Gastrocnemius medialis (tissue), 4 donors: ENCODE results near the gene CHST11. TPM values are rescaled to one million over a fixed set of nuclear protein-coding genes. Genes with fewer than 3 reads are reported as not detected.
A peak's percentile ranks its signal among the peaks of the same experiment; 100 is the strongest.

Source experiments
- ATAC-seq, 2 donors: fragments of 150-250 bp; one replicate each; pipeline ENCODE4 v1.9.1; 2016
- DNase-seq, 2 donors: peaks; one replicate each; pipeline ENCODE4 v3.0.0-alpha.2; 2019
- H3K27ac ChIP-seq, 4 donors: fragments of 200-600 bp; sonication (generic); 1 replicate in 1 of 4; 2 replicates in 3 of 4; pipeline ENCODE4 v1.5.1; 2016 to 2018; ENCODE audit warnings: mild to moderate bottlenecking in 2 of 4, moderate library complexity in 1 of 4
- H3K27me3 ChIP-seq, 3 donors: fragments of 200-600 bp; sonication (generic) in 2 of 3; 1 replicate in 1 of 3; 2 replicates in 2 of 3; pipeline versions ENCODE4 v1.5.1 to v1.6.0; 2016 to 2019; ENCODE audit warnings: mild to moderate bottlenecking in 1 of 3, moderate library complexity in 1 of 3
- H3K36me3 ChIP-seq, 2 donors: fragments of 200-600 bp; sonication (generic) in 1 of 2; one replicate each; pipeline ENCODE4 v1.5.1; 2017 to 2018
- H3K4me1 ChIP-seq, 2 donors: fragments of 200-600 bp; sonication (generic) in 1 of 2; one replicate each; pipeline ENCODE4 v1.5.1; 2016 to 2017; ENCODE audit warnings: mild to moderate bottlenecking in 2 of 2
- H3K4me3 ChIP-seq, 4 donors: fragments of 200-600 bp; sonication (generic) in 3 of 4; 1 replicate in 1 of 4; 2 replicates in 3 of 4; pipeline ENCODE4 v1.5.1; 2016 to 2019; ENCODE audit warnings: mild to moderate bottlenecking in 2 of 4
- H3K9me3 ChIP-seq, 3 donors: fragments of 200-600 bp; sonication (generic) in 2 of 3; 1 replicate in 1 of 3; 2 replicates in 2 of 3; pipeline ENCODE4 v1.5.1; 2016 to 2019
- POLR2A ChIP-seq, 2 donors: fragments of 450-650 bp; IDR thresholded peaks; one replicate each; pipeline ENCODE4 v1.6.1; 2017; ENCODE audit warnings: antibody characterized with exemption in 2 of 2, mild to moderate bottlenecking in 2 of 2, moderate library complexity in 2 of 2
- in situ Hi-C, 4 donors: fragments of 200-750 bp; cut with MboI; loops; one replicate each; pipeline versions ENCODE4 v1.15.0 to v1.8.0; 2017; ENCODE audit warnings: low sequenced_read_pairs in 4 of 4
- intact Hi-C: fragments of 100-400 bp; cut with DNase I; formaldehyde crosslinking; loops from one replicate; pipeline ENCODE4 v1.15.1; 2023; ENCODE audit warnings: low total_unique reads
- total RNA-seq, 4 donors: library from RNA; depleted of rRNA; stranded (reverse); fragments of >200 nt; gene quantifications; one replicate each; pipeline versions ENCODE4 v1.1.0 to v1.2.3, GENCODE V29; 2016
- TF ChIP-seq, protein P1 (sequence below), 5 experiments: fragments of 450-650 bp in 3 of 5; fragments of 200-600 bp in 2 of 5; sonication (generic) in 2 of 5; IDR thresholded peaks in 4 of 5; conservative IDR thresholded peaks in 1 of 5; 1 replicate in 4 of 5; 2 replicates in 1 of 5; pipeline ENCODE4 v1.5.1; 2016 to 2019; ENCODE audit warnings: antibody characterized with exemption in 5 of 5, mild to moderate bottlenecking in 3 of 5, moderate library complexity in 3 of 5

Gene CHST11
- total RNA-seq, 4 donors from 2014 or later = 0.17 to 2.1 (median 1.4) TPM

DNA sequence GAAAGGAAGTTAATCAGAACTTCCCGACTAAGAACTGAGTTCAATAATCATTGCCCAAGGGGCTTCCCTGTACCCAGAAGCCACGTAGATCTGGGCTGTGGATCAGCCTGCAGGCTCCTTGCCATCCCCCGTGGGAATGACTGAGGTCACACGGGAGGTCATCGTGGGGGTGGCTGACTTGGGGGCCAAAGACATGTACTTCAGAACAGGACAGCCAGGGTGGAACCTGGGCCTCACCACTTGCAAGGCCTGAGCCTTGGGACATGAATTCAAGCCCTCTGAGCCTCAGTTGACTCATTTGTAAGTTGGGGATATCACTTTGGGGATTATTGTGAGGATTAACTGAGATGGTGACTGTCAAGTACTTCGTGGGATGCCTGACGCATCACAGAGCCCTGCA, 280.4 kb downstream of the CHST11 start:
- intact Hi-C loops = no loop called here
- Histone ChIP-seq H3K27ac (no peak overlapping the region), H3K27me3 (no peaks in the 10 kb centered on the region), H3K9me3 (no peaks in the 10 kb centered on the region), H3K36me3 (no peaks in the 10 kb centered on the region), H3K4me1 (no peaks in the 10 kb centered on the region), H3K4me3 (no peak overlapping the region)
- DNase-seq (no peak), ATAC-seq (no peak)
- in situ Hi-C loops = no loop called here
- no peak for TF ChIP-seq POLR2A (IDR thresholded peaks at IDR 0.05)
- TF ChIP-seq, protein P1, sequence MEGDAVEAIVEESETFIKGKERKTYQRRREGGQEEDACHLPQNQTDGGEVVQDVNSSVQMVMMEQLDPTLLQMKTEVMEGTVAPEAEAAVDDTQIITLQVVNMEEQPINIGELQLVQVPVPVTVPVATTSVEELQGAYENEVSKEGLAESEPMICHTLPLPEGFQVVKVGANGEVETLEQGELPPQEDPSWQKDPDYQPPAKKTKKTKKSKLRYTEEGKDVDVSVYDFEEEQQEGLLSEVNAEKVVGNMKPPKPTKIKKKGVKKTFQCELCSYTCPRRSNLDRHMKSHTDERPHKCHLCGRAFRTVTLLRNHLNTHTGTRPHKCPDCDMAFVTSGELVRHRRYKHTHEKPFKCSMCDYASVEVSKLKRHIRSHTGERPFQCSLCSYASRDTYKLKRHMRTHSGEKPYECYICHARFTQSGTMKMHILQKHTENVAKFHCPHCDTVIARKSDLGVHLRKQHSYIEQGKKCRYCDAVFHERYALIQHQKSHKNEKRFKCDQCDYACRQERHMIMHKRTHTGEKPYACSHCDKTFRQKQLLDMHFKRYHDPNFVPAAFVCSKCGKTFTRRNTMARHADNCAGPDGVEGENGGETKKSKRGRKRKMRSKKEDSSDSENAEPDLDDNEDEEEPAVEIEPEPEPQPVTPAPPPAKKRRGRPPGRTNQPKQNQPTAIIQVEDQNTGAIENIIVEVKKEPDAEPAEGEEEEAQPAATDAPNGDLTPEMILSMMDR (IDR thresholded peaks at IDR 0.05 in 4 of 5, conservative IDR thresholded peaks at IDR 0.05 in 1 of 5) = no peak

DNA sequence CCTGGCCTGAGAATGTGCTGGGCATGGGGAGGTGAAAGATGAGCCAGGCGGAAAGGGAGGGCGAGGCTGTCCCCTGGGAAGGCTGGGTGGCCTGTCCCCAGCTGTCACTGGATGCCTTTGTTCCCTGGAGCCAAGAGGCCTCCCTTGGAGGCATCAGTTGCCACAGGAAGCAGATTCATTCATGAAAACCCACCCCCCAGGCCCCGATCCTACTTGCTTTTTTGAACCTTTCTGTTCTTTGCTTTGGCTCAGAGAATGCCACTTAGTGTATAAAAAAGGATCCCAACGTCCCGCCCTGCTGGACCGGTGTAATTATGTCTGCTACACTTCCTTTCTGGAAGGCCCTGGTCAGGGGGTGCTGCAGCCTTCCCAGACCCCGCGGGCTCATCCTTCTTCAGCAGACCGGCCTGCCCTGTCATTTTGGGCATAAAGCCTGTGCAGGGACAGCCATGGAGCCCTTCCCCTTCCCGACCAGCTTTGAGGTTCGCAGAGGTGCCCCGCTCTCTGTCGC, 281.1 kb downstream of the CHST11 start:
- no peaks in the 10 kb centered on the region for H3K9me3 ChIP-seq
- no peaks in the 10 kb centered on the region for H3K27me3 ChIP-seq
- no peaks in the 10 kb centered on the region for H3K36me3 ChIP-seq
- H3K4me1 ChIP-seq = peaks cover 3 to 5% of the 10 kb centered on the region in 2 donors
- intact Hi-C loops = no loop called here
- no peak for DNase-seq
- in situ Hi-C loops = no loop called here
- no peak overlapping the region for H3K4me3 ChIP-seq
- no peak for ATAC-seq
- TF ChIP-seq, protein P1 (IDR thresholded peaks at IDR 0.05 in 4 of 5, conservative IDR thresholded peaks at IDR 0.05 in 1 of 5) = no peak
- no peak for TF ChIP-seq POLR2A (IDR thresholded peaks at IDR 0.05)
- H3K27ac ChIP-seq = no peak overlapping the region

DNA sequence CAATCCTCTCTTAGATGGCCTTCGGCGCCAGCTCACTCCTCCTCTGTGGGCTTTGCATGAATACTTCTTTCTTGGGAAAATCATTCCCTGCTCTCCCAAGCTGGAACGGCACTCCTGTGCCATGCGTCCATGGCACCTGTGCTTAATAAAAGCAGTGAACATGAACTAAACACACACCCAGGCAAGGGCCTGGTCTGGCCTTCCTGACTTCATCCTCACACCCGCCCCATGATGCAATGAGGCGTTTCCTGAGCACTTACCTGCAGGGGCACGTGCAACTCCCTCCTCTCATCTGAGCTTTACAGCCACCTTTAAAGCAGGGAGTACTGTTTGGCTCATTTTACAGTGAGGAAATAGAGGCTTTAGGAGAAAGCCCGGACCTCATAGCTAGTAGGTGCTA, 281.6 kb downstream of the CHST11 start:
- TF ChIP-seq, protein P1 (IDR thresholded peaks at IDR 0.05 in 4 of 5, conservative IDR thresholded peaks at IDR 0.05 in 1 of 5) = no peak
- no peak for TF ChIP-seq POLR2A (IDR thresholded peaks at IDR 0.05)
- Histone ChIP-seq H3K36me3 (no peaks in the 10 kb centered on the region), H3K27ac (no peak overlapping the region), H3K4me1 (peaks cover 3 to 5% of the 10 kb centered on the region in 2 donors), H3K27me3 (no peaks in the 10 kb centered on the region), H3K9me3 (no peaks in the 10 kb centered on the region), H3K4me3 (no peak overlapping the region)
- ATAC-seq (no peak), DNase-seq (no peak)
- intact Hi-C loops = no loop called here
- in situ Hi-C loops = no loop called here

GRCh38 chr12:104738776-104739642, 282.3 kb downstream of the CHST11 start:
- in situ Hi-C loops = no loop called here
- Histone ChIP-seq H3K27me3 (no peaks in the 10 kb centered on the region), H3K4me3 (no peak overlapping the region), H3K9me3 (no peaks in the 10 kb centered on the region), H3K27ac (no peak overlapping the region), H3K4me1 (peaks cover 3 to 5% of the 10 kb centered on the region in 2 donors), H3K36me3 (no peaks in the 10 kb centered on the region)
- intact Hi-C loops = no loop called here
- ATAC-seq (no peak), DNase-seq (no peak)
- no peak for TF ChIP-seq POLR2A (IDR thresholded peaks at IDR 0.05)

DNA sequence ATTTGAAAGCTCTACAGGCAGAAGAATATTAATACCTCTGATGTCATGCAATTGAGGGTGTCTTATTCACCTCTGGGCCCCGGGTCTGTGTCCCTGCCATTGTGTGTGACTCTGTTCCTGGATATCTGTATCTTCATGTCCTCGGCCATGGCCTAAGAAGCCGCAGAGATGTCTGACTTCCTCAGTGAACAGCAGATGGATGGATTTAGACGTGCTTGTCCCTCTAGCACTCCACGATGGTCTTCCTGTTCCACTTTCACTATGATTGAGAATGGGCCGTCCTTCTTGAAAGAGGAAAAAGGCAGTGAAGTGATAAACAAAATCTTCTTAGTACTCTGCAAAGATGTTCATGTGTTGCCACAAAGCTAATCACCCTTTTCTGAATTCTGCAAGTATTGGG, 283.9 kb downstream of the CHST11 start:
- Histone ChIP-seq H3K27ac (no peak overlapping the region), H3K27me3 (no peaks in the 10 kb centered on the region), H3K4me3 (no peak overlapping the region), H3K9me3 (no peaks in the 10 kb centered on the region), H3K36me3 (no peaks in the 10 kb centered on the region), H3K4me1 (peaks cover 3 to 5% of the 10 kb centered on the region in 2 donors)
- TF ChIP-seq POLR2A (IDR thresholded peaks at IDR 0.05) = no peak
- TF ChIP-seq, protein P1 (IDR thresholded peaks at IDR 0.05 in 4 of 5, conservative IDR thresholded peaks at IDR 0.05 in 1 of 5) = no peak
- DNase-seq = peak in 1 of 2 donors; percentile 32
- in situ Hi-C loops (no loop called here), intact Hi-C loops (no loop called here)
- ATAC-seq = peak in 1 of 2 donors; percentile 55
